ENCODE data around the gene DGKH. TPM values are rescaled to one million over a fixed set of nuclear protein-coding genes. Genes with fewer than 3 reads are reported as not detected.
A peak's percentile ranks its signal among the peaks of the same experiment; 100 is the strongest.
"Not testable (repeated sequence)": the region's sequence is repeated elsewhere in the genome, so short reads cannot be mapped to it uniquely, and the experiment has no call there.

The DGKH gene
- total RNA-seq, 1 donor from 2014 or later = 16.7 TPM

- DNase-seq (ENCODE audit: low read depth in 2 of 2) = not testable (repeated sequence)
Measured at GRCh38 chr13:42163910-42164309, 115.5 kb downstream of the DGKH start.

- DNase-seq (ENCODE audit: low read depth in 2 of 2) = no peak
Measured at GRCh38 chr13:42164557-42165125, 116.2 kb downstream of the DGKH start.

DNA sequence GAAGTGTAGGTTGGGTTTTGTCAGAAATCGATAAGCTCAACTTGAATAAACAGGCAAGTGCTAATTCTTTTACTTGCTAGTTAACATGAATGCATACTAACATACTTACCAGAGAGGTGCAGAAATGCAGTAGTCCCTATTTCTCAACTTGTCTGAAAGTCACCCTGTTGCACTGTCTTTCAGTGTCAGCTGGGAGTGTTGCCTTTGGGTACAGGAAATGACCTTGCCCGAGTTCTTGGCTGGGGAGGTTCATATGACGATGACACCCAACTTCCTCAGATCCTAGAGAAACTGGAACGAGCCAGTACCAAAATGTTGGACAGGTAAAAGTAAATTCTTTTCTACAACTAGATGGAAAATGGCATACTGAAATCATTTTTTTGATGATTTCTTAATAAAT is 120.0 kb downstream of the DGKH start:
- DNase-seq (ENCODE audit: low read depth in 2 of 2) = no peak

- no peak for DNase-seq (ENCODE audit: low read depth in 2 of 2)
Measured at GRCh38 chr13:42170029-42170428, 121.6 kb downstream of the DGKH start.

GRCh38 chr13:42173789-42174343 is 125.4 kb downstream of the DGKH start:
- no peak for DNase-seq (ENCODE audit: low read depth in 2 of 2)

GRCh38 chr13:42174344-42175162 is 126.1 kb downstream of the DGKH start:
- DNase-seq (ENCODE audit: low read depth in 2 of 2) = peak; percentile 20 to 58

GRCh38 chr13:42176294-42176693 is 127.8 kb downstream of the DGKH start:
- DNase-seq (ENCODE audit: low read depth in 2 of 2) = no peak

GRCh38 chr13:42177189-42177588 is 128.7 kb downstream of the DGKH start:
- DNase-seq (ENCODE audit: low read depth in 2 of 2) = no peak

DNA sequence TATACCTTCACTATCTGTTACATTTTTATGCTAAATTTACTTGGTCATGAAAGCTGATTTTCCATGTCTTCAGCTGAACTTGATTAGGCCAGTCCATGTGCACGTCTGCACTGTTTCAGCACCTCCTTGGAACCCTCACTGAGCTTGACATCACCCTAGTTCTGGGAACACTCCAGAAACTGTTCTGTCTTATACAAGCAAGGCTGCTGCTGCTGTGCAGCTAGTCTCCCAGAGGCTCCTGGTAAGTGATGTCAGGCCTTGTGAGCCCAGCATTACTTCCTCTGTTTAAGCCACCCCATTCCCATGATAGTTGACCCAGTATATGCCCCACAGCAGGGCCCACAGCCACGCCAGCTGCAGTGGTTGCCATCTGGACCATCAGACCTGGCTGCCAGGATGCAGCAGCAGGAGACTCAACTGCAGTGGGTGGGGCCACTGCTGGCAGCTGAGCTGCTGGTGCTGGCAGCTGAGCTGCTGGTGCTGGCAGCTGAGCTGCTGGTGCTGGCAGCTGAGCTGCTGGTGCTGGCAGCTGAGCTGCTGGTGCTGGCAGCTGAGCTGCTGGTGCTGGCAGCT is 133.0 kb downstream of the DGKH start:
- DNase-seq (ENCODE audit: low read depth in 2 of 2) = no peak

DNA sequence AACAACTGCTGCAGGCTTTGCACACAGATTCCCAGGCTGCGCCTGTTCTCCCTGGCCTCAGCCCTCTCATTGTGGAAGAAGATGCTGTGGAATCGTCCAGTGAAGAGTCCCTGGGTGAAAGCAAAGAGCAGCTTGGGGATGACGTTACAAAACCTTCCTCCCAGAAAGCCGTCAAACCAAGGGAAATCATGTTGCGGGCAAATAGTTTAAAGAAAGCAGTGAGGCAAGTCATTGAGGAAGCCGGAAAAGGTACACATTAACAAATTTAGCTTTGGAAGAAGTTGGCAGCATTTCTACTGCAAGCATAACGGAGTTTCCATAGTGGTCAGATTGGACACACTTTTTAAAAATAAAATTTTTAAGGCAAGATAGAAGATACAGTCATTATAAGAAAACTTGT is 140.6 kb downstream of the DGKH start:
- no peak for DNase-seq (ENCODE audit: low read depth in 2 of 2)

GRCh38 chr13:42190529-42190928 is 142.1 kb downstream of the DGKH start:
- no peak for DNase-seq (ENCODE audit: low read depth in 2 of 2)

DNA sequence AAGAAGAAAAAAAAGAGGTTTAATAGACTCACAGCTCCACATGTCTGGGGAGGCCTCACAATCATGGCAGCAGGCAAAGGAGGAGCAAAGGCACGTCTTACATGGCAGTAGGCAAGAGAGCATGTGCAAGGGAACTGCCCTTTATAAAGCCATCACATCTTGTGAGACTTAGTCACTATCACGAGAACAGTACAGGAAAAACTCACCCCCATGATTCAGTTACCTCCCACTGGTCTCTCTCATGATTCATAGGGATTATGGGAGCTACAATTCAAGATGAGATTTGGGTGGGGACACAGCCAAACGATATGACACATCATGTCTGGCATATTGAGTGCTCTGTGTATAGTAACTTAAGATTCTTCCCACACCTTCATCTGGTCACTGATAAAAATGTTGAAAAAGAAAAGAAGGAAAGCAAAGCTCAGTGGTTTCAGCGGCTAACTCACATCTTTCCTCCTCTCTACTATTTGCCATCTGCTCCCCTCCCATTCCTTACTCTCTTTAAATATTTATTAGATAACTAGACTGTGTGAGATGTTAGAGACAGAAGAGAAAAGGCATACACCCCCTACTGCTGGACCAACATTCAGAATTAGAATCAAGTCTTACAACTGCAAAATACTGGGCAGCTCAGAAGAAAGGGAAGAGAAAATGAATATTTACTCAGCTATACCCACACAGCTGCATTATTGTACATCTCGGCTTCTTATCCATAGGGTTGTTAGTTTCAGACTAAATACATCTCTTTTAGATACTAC is 163.4 kb downstream of the DGKH start:
- peak in 1 of 2 donors; percentile 8 for DNase-seq (ENCODE audit: low read depth in 2 of 2)

GRCh38 chr13:42214446-42214845 is 166.0 kb downstream of the DGKH start:
- DNase-seq (ENCODE audit: low read depth in 2 of 2) = no peak

GRCh38 chr13:42215578-42216421 is 167.4 kb downstream of the DGKH start:
- peak; percentile 57 to 58 for DNase-seq (ENCODE audit: low read depth in 2 of 2)

- DNase-seq (ENCODE audit: low read depth in 2 of 2) = no peak
Measured at GRCh38 chr13:42216422-42216735, 167.9 kb downstream of the DGKH start.

- no peak for DNase-seq (ENCODE audit: low read depth in 2 of 2)
Measured at GRCh38 chr13:42218576-42218975, 170.1 kb downstream of the DGKH start.

- no peak for DNase-seq (ENCODE audit: low read depth in 2 of 2)
Measured at GRCh38 chr13:42219051-42219450, 170.6 kb downstream of the DGKH start.

GRCh38 chr13:42219876-42220275 is 171.4 kb downstream of the DGKH start:
- DNase-seq (ENCODE audit: low read depth in 2 of 2) = no peak

- DNase-seq (ENCODE audit: low read depth in 2 of 2) = no peak
Measured at GRCh38 chr13:42221121-42221765, 172.8 kb downstream of the DGKH start.

GRCh38 chr13:42223681-42224080 is 175.2 kb downstream of the DGKH start:
- no peak for DNase-seq (ENCODE audit: low read depth in 2 of 2)

GRCh38 chr13:42225051-42225450 is 176.6 kb downstream of the DGKH start:
- DNase-seq (ENCODE audit: low read depth in 2 of 2) = no peak

Measured in lung microvascular endothelial cell (primary cell).